ENCODE data around the gene ACTR8. TPM values are rescaled to one million over a fixed set of nuclear protein-coding genes. Genes with fewer than 3 reads are reported as not detected.

The ACTR8 gene
- total and polyA plus RNA-seq, 2 of the 13 experiments (the other 11 are each of a cell fraction or from before 2014, with no cell fraction given): 15.5 to 29.0 TPM

- TF ChIP-seq PATZ1 (CRISPR knock-in tag; IDR thresholded peaks at IDR 0.05) (peak; percentile 95), RELA (CRISPR knock-in tag; IDR thresholded peaks at IDR 0.05) (no peak), ZNF670 (CRISPR knock-in tag; IDR thresholded peaks at IDR 0.05; ENCODE audit: borderline replicate concordance) (no peak; the same call in 1 of the 2 replicates), AHR (CRISPR knock-in tag; IDR thresholded peaks at IDR 0.05) (no peak), ZNF766 (CRISPR knock-in tag; IDR thresholded peaks at IDR 0.05; ENCODE audit: borderline replicate concordance) (0 out of 2 replicates have a peak, but pooled peaks have one; percentile 19), ZC3H4 (CRISPR knock-in tag; IDR thresholded peaks at IDR 0.05; ENCODE audit: borderline replicate concordance) (peak; percentile 88; the same call in 1 of the 2 replicates), KIAA2018 (CRISPR knock-in tag; IDR thresholded peaks at IDR 0.05; ENCODE audit: borderline replicate concordance) (no peak), TBX2 (CRISPR knock-in tag; IDR thresholded peaks at IDR 0.05; ENCODE audit: borderline replicate concordance) (peak; percentile 98), HOXD1 (CRISPR knock-in tag; IDR thresholded peaks at IDR 0.05) (peak; percentile 15; the same call in 1 of the 2 replicates), ARID5B (CRISPR knock-in tag; IDR thresholded peaks at IDR 0.05) (no peak; the same call in 1 of the 2 replicates)
Measured at GRCh38 chr3:53843195-53844177, 38.5 kb downstream of the ACTR8 start (continued).

All from HepG2 (cell line).